AG08395 (cell line): ENCODE measurements around the gene AMPD1.

Experiments used
- DNase-seq: peaks from one replicate; pipeline ENCODE4 v3.0.0; 2012; ENCODE audit warnings: mixed read lengths, low spot score

Gene AMPD1

GRCh38 chr1:114696810-114697209, 1.5 kb upstream of the AMPD1 start:
- DNase-seq, result no peak

GRCh38 chr1:114694540-114695310, 621 bp downstream of the AMPD1 start:
- DNase-seq, result no peak

- DNase-seq, result no peak
Observed at GRCh38 chr1:114692947-114693346, 2.4 kb downstream of the AMPD1 start.

- no peak for DNase-seq
Observed at GRCh38 chr1:114691061-114691460, 4.3 kb downstream of the AMPD1 start.

- DNase-seq, result no peak
Observed at GRCh38 chr1:114690148-114690547, 5.2 kb downstream of the AMPD1 start.

- no peak for DNase-seq
Observed at GRCh38 chr1:114688526-114688925, 6.8 kb downstream of the AMPD1 start.

- DNase-seq, result no peak
Observed at GRCh38 chr1:114685851-114686250, 9.5 kb downstream of the AMPD1 start.

GRCh38 chr1:114677691-114678090, 17.7 kb downstream of the AMPD1 start:
- DNase-seq, result no peak

GRCh38 chr1:114676115-114676514, 19.2 kb downstream of the AMPD1 start:
- no peak for DNase-seq

- DNase-seq, result no peak
Observed at GRCh38 chr1:114671939-114672275, 23.4 kb downstream of the AMPD1 start.

GRCh38 chr1:114671011-114671938, 24.1 kb downstream of the AMPD1 start:
- peak; percentile 29 for DNase-seq

GRCh38 chr1:114670083-114671010, 25.0 kb downstream of the AMPD1 start:
- peak; percentile 97 for DNase-seq

GRCh38 chr1:114669562-114670082, 25.7 kb downstream of the AMPD1 start, which contains the start of gene DENND2C:
DENND2C (minus strand) TSS chr1:114670049; CDS start chr1:114625984, 44,065 bp downstream.
- DNase-seq, result no peak

GRCh38 chr1:114668784-114669561, 26.4 kb downstream of the AMPD1 start:
- peak; percentile 38 for DNase-seq

GRCh38 chr1:114668373-114668772, 27.0 kb downstream of the AMPD1 start:
- DNase-seq, result no peak

- DNase-seq, result no peak
Observed at GRCh38 chr1:114666954-114667353, 28.4 kb downstream of the AMPD1 start.

GRCh38 chr1:114660238-114660637, 35.1 kb downstream of the AMPD1 start:
- DNase-seq, result no peak

GRCh38 chr1:114651893-114652292, 43.5 kb downstream of the AMPD1 start:
- no peak for DNase-seq

GRCh38 chr1:114648503-114648902, 46.8 kb downstream of the AMPD1 start:
- no peak for DNase-seq

- DNase-seq, result no peak
Observed at GRCh38 chr1:114641377-114641776, 54.0 kb downstream of the AMPD1 start.

- DNase-seq, result no peak
Observed at GRCh38 chr1:114638910-114639309, 56.4 kb downstream of the AMPD1 start.
